Head of caudate nucleus (tissue), 42 donors: ENCODE results near the gene SET.
A peak's percentile ranks its signal among the peaks of the same experiment; 100 is the strongest.
"Not testable (repeated sequence)": the region's sequence is repeated elsewhere in the genome, so short reads cannot be mapped to it uniquely, and the experiment has no call there.

Experiments used
- DNase-seq, 42 donors: peaks; one replicate each; pipeline versions ENCODE4 v3.0.0 to v3.0.0-alpha.2; 2020 to 2021; ENCODE audit warnings: mixed read lengths in 7 of 42
- intact Hi-C: fragments of 100-400 bp; cut with DNase I; formaldehyde crosslinking; loops from one replicate; pipeline ENCODE4 v1.15.0; 2022

The SET gene

DNA sequence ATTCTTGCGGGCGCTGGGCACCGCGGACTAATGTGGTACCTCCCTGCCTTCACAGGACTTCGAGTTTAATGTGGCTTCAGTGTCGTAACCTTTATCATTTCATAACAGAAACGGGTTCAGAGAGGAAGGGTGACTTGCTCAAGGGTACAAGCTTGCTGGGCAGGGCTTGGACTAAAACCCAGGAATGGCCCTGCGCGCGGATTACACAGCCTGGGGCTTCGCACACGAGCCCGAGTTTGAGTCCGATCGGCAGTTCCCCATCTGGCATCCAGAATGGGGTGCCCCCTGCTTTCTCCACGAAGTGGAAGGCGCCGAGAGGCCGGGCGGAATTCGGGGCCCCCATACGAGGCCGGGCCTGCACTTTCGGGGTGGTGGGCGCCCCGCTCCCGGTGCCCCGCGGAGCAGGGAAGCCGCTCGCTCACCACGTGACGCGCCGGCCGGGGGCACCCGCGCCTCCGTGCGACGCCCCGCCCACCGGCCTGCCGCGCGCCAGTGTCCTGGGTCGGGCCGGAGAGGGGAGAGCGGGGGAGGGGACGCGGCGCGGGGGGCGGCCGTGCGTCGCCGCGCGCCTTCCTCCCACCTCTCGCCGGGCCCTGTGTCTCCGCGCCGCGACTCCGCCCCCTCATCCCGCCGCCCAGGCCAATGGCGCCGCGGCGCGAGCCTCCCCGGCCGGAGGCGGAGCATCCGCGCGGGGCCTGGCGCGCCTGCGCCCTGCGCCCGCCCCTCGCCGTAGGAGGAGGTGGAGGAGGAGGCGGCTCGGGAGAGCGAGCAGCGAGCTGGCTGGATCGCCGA, at the start of gene SET:
Gene SET (plus strand): TSS at position 722 of the 792 bp plus-strand sequence. CDS start 361 bp downstream, outside the sequence.
- intact Hi-C loops = no loop called here
- peak; percentile 64 to 96 (median 90) for DNase-seq

GRCh38 chr9:128640603-128641002, 48.4 kb upstream of the SET start:
- intact Hi-C loops = no loop called here
- no peak for DNase-seq

DNA sequence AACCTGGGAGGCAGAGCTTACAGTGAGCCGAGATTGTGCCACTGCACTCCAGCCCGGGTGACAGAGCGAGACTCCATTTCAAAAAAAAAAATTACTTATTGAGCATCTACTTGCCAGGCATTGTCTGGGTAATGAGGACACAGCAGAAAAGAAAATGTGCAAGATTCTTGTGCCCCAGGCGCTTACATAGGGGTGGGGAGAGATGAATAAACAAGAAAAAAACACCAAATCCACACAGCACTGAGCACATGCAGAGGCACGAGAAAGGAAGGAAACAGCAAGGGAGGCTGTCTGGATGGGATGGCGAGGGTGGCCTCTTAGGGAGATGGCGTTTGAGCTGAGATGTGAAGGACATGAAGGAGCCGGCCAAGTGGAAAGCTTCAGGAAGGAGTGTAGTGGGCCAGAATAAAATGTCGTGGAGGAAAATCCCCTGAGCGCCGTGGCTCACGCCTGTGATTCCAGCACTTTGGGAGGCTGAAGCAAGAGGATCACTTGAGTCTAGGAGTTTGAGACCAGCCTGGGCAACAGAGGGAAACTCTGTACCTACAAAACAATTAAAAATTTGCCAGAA, 46.3 kb upstream of the SET start:
- no peak for DNase-seq
- intact Hi-C loops = no loop called here

DNA sequence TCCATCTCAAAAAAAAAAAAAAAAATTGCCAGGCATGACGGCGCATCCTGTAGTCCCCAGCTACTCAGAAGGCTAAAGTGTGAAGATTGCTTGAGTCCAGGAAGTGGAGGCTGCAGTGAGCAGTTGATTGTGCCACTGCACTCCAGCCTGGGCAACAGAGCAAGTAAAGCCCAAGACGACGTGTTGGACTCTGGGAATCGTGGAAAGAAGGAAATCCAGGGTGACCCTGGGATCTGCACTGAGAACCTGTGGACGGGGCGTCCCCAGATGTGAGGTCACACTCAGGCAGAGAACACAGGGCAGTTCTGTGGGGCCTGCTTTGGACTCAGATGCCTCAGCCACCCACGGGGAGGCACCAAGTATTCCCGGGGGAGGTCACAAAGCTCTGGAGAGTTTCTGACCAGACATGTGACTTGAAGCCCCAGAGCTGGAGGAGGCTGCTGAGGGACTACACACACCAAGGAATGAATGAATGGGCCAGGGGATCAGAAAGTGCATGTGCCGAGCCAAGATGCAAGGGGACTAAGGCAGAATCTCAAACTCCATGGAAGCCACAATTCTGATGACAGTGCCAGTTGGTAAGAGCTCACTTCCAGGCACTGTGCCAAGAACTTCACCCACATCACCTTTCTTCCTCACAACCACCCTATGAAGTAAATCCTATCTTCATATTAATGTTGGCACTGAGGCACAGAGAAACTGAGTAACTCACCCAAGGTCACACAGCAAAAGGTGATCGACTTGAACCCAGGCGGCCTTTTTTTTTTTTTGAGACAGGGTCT, 45.3 kb upstream of the SET start:
- DNase-seq = peak in 9 of 42 donors; percentile 42 to 66 (median 53)
- intact Hi-C loops = no loop called here

- peak in 6 of 42 donors; percentile 42 to 56 (median 51) for DNase-seq
- intact Hi-C loops = not testable (repeated sequence)
Observed at GRCh38 chr9:128648206-128648605, 40.8 kb upstream of the SET start.

DNA sequence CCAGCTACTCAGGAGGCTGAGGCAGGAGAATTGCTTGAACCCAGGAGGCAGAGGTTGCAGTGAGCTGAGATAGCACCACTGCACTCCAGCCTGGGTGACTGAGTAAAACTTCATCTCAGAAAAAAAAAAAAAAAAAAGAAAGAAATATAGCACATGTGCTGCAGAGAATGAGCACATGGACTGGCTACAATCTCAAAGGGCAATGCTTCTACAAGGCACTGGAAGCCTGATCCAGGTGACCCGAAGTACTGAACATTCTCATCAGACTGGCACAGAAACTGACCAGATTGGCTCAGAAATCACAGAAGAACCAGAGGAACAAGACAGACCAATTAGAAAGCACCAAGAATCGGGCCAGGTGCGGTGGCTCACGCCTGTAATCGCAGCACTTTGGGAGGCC, 37.2 kb upstream of the SET start:
- intact Hi-C loops = no loop called here
- no peak for DNase-seq

- intact Hi-C loops = no loop called here
- DNase-seq = no peak
Observed at GRCh38 chr9:128653908-128654307, 35.1 kb upstream of the SET start.

- no peak for DNase-seq
- intact Hi-C loops = no loop called here
Observed at GRCh38 chr9:128654481-128654880, 34.5 kb upstream of the SET start.

- peak; percentile 87 to 98 (median 97) for DNase-seq
- intact Hi-C loops = no loop called here
Observed at GRCh38 chr9:128656416-128657343, 32.3 kb upstream of the SET start, which contains the start of gene DYNC2I2. DYNC2I2 (minus strand) TSS chr9:128656847; CDS start chr9:128656726, 121 bp downstream.

- no peak for DNase-seq
- intact Hi-C loops = no loop called here
Observed at GRCh38 chr9:128657344-128657704, 31.7 kb upstream of the SET start.

- intact Hi-C loops = no loop called here
- no peak for DNase-seq
Observed at GRCh38 chr9:128657796-128658195, 31.2 kb upstream of the SET start.

DNA sequence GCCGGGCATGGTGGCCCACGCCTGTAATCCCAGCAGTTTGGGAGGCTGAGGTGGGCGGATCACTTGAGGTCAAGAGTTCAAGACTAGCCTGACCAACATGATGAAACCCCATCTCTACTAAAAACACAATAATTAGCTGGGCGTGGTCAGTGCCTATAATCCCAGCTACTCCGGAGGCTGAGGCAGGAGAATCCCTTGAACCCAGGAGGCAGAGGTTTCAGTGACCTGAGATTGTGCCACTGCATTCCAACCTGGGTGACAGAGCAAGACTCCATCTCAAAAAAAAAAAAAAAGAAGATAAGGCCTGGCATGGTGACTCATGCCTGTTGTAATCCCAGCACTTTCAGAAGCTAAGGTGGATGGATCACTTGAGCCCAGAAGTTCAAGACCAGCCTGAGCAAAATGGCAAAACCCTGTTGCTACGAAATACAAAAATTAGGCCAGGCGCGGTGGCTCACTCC, 22.5 kb upstream of the SET start:
- intact Hi-C loops, DNase-seq: not testable (repeated sequence)

- no peak for DNase-seq
- intact Hi-C loops = no loop called here
Observed at GRCh38 chr9:128669786-128670185, 19.2 kb upstream of the SET start.

DNA sequence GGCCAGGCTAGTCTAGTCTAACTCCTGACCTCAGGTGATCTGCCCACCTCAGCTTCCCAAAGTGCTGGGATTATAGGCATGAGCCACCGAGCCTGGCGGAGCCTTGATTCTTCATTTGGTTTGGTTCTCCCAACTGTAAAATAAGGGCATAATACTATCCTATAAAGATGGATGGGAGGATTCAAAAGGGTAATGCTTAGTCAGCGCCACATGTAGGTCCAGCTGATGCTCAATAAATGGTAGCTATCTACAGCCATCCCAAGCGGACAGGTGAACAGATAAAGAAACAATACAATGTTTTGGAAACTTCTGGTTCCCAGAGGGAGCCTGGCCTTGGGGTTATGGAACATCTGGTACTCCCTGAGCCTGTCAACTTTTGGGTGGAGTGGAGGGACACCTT, 13.6 kb upstream of the SET start:
- DNase-seq = no peak
- intact Hi-C loops = no loop called here

DNA sequence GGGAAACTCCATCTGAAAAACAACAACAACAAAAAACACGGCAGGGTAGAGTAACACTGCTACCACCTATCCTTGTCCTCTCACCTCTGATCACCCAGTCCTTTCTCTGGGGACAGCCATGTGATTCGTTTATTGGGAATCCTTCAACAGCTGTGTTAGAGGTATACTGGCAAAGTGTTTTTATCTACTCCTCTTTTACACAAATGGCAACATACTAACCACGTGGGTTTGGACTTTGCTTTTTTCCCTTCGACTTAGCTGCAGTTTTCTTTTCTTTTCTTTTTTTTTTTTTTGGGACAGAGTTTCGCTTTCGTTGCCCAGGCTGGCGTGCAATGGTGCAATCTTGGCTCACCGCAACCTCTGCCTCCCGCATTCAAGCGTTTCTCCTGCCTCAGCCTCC, 11.2 kb upstream of the SET start:
- peak in 1 of 42 donors; percentile 6 for DNase-seq
- intact Hi-C loops = no loop called here

DNA sequence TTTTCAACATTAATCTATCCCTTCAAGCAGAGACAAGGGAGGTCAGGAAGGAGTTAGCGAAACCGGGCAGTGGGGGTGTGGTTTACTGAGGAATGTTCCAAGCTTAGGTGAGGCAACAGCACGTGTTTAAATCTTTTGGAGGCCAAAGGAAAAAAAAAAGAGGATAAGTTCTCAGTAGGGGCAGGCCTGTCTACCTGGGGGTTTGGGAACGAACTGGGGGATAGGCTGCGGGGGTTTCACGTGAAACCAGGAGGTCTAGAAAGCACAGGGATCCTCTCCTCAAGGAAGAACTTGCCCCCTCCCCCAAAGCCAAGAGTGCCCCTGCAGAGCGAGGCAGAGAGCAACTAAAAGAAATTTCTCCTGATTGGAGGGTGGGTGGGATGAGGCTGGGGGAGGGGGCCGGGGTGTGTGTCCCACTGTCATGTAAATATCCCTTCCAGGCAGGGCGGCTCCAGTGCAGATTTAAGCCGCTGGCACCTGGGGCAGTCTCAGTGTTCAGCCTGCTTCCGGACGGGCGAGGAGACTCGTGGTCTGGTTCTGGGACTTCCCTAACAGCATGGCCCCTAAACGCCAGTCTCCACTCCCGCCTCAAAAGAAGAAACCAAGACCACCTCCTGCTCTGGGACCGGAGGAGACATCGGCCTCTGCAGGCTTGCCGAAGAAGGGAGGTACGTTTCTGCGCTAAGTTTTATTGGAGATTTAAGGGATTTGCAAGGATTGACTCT, 5.5 kb upstream of the SET start:
- intact Hi-C loops = no loop called here
- DNase-seq = peak in 12 of 42 donors; percentile 16 to 52 (median 27)

GRCh38 chr9:128684065-128684324, 5.0 kb upstream of the SET start:
- intact Hi-C loops = no loop called here
- peak in 1 of 42 donors; percentile 8 for DNase-seq
